Activated T-helper 1 cell treated with anti-CD3 and anti-CD28 coated beads, Interleukin-2, amount 50 U/mL, for 16 hours (primary cell): ENCODE data around the gene UAP1L1.
A peak's percentile ranks its signal among the peaks of the same experiment; 100 is the strongest.

Source experiments
- DNase-seq, 2 donors: peaks; one replicate each; pipeline ENCODE4 v3.0.0-alpha.2; 2020; ENCODE audit warnings: low read depth in 1 of 2, low spot score in 1 of 2

Gene UAP1L1

DNA sequence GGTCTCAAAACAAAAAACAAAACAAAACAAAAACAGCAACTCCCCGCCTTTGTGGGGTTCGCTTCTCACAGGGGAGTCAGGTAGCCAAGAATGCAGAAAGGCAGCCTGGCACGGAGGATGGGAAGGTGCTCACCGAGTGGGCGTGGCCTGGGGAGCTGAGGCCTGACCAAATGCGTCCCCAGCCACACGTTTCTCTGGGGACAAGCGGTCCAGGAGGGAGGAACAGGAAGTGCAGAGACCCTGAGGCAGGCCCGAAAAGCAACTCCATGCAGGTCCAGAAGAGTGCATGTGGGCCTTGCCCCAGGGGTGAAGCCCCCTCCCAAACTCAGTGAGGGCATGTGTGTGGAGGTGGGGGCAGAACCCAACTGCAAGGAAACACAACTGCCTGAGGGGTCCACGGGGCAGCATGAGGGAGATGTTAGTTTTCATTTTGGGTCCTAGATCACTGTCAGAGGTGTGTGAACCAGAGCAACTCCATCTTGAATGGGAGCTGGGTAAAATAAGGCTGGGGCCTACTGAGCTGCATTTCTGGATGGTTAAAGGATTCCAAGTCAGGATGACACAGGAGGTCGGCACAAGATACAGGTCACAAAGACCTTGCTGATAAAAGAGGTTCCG is 2.6 kb upstream of the UAP1L1 start:
- DNase-seq = no peak

DNA sequence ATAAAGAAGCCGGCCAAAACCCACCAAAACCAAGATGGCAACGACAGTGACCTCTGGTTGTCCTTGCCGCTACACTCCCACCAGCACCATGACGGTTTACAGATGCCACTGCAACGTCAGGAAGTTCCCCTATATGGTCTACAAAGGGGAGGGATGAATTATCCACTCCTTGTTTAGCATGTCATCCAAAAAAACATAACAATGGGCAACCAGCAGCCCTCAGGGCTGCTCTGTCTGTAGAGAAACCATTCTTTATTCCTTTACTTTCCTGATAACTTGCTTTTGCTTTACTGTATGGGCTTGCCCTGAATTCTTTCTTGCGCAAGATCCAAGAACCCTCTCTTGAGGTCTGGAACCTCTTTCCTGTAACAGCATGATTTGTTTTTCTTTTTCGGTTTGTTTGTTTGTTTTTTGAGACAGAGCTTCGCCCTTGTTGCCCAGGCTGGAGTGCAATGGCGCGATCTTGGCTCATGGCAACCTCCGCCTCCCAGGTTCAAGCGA is 2.0 kb upstream of the UAP1L1 start:
- no peak for DNase-seq

DNA sequence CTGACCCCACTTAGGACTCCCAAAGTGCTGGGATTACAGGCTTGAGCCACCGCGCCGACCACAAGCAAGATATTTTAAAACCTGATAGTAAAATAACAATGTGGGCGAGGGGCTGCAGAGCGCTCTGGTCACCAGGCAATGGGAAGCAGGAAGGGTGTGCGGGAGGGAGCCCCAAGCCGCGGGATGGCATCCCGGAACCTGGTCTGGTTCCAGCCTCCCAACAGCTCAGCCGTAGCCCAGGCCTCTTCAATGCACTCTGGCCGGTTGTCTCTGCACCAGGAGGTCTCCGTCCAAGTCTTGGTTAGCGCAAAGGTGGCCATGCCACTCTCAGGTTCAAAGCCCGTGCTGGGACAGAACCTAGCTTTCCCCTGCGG is 694 bp upstream of the UAP1L1 start:
- DNase-seq = no peak

- no peak for DNase-seq
Measured at GRCh38 chr9:137077758-137078693, 709 bp downstream of the UAP1L1 start.

DNA sequence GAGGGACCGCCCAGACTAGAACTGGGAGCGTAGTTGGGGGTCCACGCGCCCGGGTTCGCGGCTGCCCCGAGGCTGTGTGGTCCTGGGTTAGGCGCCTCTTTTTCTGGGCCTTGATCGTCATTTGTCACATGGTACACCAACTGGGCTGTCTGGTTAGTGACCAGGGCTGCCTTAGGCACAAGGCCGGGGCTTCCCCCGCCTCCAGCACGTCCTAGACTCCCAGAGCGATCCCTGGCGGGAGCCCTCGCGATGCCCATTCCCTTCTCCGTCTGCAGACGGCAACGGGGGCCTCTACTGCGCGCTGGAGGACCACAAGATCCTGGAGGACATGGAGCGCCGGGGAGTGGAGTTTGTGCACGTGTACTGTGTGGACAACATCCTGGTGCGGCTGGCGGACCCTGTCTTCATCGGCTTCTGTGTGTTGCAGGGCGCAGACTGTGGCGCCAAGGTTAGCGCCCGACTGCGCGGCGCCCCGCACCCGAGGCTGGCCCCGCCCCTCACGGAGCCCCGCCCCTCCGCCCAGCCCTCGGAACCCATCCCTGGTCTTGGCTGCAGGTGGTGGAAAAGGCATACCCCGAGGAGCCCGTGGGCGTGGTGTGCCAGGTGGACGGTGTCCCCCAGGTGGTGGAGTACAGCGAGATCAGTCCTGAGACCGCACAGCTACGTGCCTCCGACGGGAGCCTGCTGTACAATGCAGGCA is 1.5 kb downstream of the UAP1L1 start:
- no peak for DNase-seq

GRCh38 chr9:137079401-137079787 is 2.1 kb downstream of the UAP1L1 start:
- DNase-seq = no peak

DNA sequence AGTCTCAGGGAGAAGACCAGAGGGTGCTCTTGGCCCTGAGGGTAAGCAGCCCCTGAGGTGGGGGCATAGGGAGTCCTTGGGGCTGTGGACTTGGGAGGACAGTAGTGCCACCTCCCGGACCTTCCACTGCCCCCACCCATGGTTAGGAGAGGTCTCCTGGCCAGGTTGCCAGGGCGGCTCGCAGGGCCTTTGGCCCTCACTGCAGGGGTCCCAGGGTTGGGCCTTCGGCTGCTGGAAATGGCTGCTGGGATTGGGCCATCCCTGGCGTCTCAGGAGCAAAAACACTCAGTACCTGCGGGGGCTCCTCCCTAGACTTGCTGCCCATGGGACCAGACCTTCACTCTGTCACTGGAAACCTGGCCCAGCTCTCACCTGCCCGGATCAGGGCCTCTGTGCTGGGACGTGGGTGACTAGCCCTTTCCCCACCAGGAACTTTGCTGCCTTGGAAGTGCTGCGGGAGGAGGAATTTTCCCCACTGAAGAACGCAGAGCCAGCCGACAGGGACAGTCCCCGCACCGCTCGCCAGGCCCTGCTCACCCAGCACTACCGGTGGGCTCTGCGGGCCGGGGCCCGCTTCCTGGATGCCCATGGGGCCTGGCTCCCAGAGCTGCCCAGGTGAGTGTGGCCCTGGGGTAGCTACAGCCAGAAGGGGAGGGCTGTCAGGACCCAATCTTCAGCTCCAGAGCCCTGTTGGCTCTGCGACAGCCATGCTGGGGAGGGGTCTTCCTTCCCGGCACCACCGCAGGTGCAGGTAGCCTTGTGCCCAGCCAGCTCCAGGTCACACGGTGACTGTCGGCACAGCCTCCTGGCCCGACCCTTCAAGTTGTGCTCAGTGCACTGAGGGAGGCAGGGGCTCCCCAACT is 3.2 kb downstream of the UAP1L1 start:
- DNase-seq = no peak

DNA sequence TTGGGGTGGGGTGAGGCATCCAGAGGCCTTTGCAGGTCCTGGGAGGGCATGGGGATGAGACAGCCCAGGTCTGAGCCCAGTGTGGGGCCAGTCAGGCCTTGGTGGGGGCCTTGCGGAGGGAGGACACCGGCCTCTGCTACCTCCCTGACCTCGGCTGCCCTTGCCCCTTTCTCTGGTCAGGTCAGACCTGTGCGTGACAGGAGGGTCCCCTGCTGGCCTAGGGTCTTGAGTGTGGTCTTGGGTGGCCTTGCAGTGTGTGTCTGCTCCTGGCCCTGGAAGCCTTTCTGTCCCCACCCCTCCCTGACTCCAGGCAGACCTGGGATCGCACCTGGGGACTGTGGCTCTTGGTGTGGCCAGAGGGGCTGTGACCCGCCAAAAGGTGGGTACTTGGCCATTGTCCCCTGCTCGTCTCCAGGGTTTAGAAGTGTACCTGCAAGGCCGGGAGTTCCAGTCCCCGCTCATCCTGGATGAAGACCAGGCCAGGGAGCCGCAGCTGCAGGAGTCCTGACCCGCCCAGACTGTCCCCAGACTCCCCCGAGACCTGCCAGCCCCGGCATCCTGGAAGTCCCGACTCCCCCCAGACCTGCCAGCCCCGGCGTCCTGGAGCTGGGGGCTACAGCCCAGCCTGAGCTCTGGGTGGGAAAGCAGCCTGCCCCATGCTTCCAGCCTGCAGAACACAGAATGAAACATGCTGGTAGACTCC is 5.1 kb downstream of the UAP1L1 start:
- no peak for DNase-seq

DNA sequence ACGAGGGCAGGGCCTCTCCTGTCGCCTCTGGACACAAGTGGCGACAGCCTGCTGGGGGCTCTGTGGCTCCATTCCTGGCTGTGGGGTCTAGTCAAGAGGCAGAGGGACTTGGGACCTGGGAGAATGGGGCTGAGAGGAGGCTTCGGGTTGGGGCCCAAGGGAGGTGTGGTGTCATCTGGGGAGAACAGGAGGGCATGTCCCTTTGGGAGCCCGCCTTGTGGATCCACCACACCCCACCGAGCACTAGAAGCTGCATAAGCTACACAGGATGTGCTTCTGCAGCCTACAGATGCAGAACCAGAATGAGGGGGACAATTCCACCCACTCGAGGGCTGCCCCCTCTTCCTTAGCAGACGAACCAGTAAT is 5.6 kb downstream of the UAP1L1 start:
- no peak for DNase-seq

DNA sequence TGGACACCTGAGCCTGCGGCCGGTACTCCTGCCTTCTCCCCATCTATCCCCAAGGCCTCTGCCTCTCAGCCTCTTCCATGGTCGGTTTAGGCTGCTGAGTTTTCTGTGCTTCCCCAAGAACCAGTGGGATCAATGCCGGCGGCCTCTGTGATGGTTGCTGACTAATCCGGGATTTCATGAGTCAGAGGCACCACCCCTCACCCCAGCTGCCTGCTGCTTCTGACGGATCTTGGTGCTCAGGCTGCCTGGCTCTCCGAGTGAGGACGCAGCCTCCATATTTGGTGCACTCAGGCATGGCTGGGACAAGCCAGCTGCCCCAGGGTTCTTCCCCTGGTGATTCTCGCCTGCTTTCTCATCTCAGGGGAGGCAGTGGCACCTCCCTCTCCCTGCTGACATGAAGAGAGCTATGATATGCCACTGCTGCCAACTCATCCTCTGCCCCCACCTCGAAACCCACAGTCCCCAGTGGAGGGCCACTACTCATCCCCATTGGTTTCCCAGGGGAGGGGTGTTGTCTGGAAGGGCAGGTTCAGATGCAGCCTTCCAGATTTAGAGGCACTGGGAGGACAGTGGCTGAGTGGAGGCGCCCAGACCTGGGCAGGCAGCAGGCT is 6.2 kb downstream of the UAP1L1 start:
- no peak for DNase-seq

DNA sequence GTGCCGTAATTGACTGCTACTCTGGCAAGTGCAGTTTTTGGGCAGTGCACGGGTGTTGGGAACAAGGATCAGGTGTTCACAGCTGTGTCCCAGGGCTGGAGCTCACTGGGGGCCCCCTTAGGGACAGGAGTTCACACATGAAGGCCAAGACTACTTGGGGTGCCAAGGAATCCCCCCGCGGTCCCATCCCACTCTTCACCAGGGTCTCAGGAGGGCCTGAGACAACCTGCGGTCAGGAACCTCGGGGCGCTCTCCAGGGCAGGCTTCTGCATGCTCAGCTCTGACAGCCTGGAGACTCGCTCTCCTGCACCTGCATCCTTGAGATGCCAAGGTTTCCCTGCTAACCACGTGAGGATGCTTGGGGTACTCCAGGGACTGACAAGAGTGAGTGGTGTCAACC is 7.2 kb downstream of the UAP1L1 start:
- DNase-seq = no peak

DNA sequence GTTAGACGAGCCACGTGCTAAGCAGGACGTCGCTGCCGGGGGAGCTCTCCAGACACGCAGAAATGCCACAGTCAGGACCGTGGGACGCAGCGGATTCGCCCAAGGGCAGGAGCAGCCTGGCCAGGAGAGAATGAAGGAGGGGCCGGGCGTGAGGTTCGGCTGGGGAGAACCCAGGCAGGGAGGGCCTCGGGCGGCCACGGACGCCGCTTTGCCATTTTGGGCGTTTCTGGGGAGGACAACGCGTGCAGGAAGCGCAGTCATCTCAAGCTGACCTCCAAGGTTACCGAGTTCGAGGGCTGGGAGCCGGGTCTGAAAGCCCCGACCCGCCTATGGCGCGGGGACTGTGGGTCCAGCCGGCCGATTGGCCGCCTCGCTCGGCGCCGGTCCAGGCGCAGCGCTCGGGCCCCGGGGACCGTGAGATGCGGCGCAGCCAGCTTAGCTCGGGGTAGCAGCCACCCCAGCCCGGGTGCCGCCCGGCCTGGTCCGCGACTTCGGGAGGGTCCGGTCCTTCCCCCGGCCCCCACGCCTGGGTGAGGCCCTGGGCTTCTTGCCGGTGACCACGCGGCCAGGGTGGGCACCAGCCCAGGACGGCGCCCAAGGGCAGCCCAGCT is 8.7 kb downstream of the UAP1L1 start:
- no peak for DNase-seq

DNA sequence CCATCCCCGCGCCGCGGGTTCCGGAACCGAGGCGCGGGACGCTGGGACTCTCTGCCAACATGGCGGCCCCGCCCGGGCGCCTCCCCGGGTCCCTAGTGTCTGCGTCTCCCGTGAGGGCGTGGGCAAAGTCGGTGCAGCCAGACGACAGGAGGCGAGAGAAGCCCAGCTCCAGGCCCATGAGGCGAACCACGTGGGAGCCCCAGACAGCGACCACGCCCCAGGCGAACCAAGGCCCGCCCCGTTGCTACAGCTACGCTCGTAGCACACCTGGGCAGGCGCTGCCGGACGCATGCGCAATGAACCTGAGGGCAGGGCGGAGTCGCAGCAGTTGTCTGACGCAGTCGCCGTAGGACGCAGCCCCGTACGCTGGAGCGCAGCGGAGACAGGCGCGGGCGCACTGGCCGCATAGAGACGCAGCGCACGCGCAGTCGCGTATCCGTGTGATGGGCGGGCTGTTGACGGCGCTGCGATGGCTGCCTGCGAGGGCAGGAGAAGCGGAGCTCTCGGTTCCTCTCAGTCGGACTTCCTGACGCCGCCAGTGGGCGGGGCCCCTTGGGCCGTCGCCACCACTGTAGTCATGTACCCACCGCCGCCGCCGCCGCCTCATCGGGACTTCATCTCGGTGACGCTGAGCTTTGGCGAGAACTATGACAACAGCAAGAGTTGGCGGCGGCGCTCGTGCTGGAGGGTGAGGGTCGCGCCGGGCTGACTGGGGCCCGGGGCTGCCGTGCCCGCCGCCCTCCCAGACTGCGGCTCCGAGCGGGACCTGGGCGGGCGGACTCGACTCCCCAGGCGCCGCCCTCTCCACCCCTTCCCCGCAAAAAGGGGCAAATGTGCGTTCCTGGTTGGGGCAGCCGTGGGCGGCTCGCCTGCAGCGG is 9.5 kb downstream of the UAP1L1 start, which contains the start of gene MAN1B1:
MAN1B1 (plus strand) TSS at position 455 of the 878 bp plus-strand sequence; CDS start at position 470, 15 bp downstream.
- peak; percentile 97 to 99 for DNase-seq

GRCh38 chr9:137087409-137087925 is 10.2 kb downstream of the UAP1L1 start:
- no peak for DNase-seq

GRCh38 chr9:137088121-137088520 is 10.8 kb downstream of the UAP1L1 start:
- DNase-seq = no peak

GRCh38 chr9:137089232-137089947 is 12.1 kb downstream of the UAP1L1 start:
- no peak for DNase-seq
